Measurements from ENCODE around the gene LRRC4. TPM values are rescaled to one million over a fixed set of nuclear protein-coding genes. Genes with fewer than 3 reads are reported as not detected.

Gene LRRC4
- total RNA-seq, 2 donors from 2014 or later: 3.4 to 7.3 TPM

DNA sequence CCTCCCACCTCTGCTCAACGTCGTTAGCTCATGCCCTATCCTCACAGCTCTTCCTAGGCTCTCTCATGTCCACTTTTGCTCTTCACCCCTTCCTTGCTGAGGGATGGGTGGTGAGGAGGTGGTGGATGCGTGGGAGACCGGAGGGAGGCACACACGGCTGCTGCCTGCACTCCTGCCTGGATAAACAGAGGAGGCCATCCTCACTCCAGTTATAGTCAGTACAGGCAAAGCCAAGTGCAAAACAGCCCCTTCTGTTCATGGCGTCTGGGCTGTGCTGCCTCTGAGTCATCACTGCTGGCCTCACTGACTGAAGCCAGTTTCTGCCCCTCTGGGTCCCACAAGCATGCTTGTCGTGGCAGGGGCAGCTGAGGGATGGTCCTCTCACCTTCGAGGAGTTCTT lies 31.9 kb upstream of the LRRC4 start:
- intact Hi-C loops (cut with DNase I): no loop called here
- no peak for DNase-seq (ENCODE audit: low spot score)

DNA sequence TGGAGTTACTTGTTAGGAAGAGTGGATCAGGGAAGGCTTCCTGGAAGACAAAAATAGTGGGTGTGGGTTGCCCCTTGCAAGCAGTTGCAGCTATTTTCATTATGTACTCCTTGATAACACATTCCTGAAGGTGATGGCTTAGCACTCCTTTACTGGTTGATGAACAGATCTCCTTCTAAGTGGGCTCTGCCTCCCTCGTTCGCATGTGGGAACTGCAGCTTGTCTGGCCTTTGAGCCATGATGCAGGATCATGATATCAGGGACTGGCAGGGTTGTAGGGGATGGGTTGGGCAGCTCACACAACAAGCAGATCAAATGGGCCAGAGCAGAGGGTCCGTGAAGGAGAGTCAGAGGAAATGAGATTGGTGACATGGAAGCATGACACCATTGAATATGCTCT lies 28.8 kb upstream of the LRRC4 start:
- no peak for DNase-seq (ENCODE audit: low spot score)
- intact Hi-C loops (cut with DNase I): no loop called here

DNA sequence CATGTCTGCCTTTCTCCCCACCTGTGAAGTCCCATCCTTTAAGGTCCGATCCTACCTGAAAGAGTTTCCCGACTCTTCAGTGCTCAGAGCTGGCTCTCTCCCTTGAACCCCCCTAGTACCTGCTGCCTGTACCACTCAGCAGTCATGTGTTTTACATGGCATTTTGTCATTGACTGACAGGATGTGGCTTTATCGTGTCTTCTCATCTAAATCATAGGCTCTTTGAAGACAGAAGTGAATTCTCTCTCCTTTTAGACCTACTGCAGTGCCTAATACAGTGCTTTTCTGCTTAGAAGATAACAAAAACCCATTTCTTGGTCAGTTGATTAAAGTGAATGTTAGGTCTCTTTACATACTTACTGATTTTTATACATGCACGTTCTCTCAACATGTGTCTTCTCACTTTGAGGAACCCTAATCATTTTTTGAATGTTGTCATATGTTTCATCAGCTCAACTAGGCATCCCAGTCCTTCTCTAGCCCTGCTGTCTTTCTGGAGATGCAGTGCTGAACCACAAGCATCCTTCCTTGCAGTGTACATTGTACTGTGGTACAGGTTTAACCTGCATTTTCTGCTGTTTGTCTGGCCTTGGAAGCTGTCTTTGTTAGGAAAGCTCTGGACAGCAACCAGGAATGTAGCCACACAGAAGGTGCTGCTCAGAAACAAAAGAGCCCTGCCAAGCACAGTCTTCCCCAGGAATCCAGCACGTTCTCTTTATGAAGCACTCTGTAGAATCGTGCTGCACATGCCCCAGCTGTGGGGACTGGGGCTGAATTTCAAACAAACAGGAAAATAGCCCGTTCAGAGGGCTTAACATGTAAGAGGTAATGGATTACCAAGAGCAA lies 28.1 kb upstream of the LRRC4 start:
- intact Hi-C loops (cut with DNase I): no loop called here
- DNase-seq (ENCODE audit: low spot score): no peak

DNA sequence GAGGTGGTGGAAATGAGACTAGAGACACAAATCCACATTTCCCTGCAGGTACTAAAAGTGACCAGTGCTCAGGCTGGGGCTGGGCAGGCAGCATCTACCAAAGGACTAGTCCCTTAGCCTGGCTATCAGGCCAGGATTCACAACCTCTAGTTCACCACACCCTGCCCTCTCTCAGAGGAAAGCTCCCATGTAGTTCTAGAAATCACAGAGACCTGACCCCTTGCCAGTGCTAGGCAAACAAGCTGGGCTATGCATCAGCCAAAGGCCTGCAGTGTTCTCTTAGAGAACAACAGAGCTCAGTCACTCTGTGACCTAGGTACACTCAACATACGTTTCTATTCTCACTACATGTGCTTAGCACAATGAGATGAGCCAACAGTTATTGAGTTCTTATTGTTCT lies 26.7 kb upstream of the LRRC4 start:
- no peak for DNase-seq (ENCODE audit: low spot score)
- intact Hi-C loops (cut with DNase I): no loop called here

DNA sequence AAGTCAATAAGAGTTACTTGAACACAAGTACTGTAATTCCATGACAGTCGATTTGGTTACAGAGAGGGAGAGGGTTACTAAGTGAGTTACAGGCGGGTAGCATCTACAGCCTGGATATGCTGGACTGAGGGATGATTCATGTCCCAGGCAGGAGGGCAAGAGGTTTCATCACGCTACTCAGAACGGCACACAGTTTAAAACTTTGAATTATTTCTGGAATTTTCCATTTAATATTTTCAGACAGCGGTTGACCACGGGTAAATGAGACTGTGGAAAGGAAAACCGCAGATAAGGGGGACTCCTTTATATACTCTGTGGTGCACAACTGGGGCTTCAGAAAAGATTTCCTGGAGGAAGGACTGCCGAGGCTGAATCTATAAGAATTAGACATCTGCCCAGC lies 25.7 kb upstream of the LRRC4 start:
- DNase-seq (ENCODE audit: low spot score): no peak
- intact Hi-C loops (cut with DNase I): no loop called here

DNA sequence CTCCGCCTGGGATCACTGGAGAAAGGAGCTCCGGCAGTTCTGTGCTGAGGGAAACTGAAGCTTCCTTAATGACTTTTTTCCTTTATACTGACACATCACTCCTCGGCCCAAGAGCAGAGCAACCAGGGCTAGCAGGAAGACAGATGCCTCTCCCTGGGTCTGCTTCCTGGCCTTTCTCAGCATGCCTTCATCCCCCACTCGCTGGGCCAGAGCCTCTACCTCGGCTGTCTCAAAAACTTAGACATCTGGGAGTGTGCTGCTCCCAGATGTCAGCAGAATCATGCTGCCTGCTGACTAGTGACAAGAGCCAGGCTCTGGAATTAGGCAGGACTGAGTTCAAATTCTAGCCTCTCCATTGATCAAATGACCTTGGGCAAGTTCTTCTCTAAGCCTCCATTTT lies 24.4 kb upstream of the LRRC4 start:
- intact Hi-C loops (cut with DNase I): no loop called here
- no peak for DNase-seq (ENCODE audit: low spot score)

DNA sequence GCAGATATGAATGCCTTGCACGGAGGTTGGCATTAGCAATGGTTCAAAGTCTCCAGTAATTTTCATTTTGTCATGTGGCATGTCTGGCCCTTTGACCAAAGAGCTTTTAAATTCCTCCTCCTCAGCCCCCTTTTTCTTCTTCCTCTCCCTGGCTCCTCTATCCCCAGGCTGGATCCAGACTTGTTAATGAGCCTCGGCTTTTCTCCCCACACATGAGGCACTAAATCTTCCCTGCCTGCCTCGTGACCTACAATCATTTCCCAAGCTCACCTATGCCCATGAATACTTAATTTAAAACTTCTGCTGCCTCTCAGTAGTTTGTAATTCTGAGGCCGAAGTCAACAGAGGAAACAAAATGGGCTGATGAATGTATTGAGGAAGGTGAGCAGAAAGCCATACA lies 23.3 kb upstream of the LRRC4 start:
- no peak for DNase-seq (ENCODE audit: low spot score)
- intact Hi-C loops (cut with DNase I): no loop called here

DNA sequence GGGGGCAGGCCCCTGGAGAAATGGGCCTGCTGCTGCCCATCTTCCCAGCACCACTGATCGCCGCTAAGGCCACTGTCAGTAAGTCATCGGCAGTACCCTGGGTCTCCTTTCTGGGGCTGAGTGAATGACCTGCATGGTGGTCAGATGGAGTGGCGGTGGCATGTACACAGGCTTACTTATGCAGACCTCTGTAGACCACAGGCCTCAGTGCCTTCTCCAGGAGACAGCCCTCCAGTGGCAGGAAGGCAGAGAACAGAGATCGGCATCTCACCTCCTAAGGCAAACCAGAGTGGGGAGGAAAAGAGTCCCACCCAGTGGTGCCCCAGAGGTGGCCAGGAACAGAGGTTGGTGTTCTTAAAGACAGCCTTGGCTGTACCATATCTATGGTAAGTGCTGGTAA lies 22.8 kb upstream of the LRRC4 start:
- no peak for DNase-seq (ENCODE audit: low spot score)
- intact Hi-C loops (cut with DNase I): no loop called here

DNA sequence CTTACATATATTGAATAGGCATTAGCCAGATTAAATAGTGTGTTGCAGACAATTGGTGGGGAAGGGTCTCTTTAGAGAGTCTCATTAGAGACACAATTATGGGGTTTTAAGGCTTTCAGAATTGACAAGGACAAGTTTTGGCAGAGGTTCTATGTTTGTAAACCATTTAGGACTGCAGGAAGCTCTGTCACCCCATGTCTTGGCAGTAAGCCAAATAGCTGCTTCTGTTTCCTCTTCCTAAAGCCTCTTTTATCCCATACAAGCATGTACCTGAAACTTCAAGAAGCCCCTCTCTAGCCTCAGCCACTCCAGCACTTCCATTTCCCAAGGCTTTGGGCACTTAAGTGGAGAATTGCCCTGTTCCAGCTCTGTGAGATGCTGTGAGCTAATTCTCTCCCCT lies 21.8 kb upstream of the LRRC4 start:
- DNase-seq (ENCODE audit: low spot score): no peak
- intact Hi-C loops (cut with DNase I): no loop called here

DNA sequence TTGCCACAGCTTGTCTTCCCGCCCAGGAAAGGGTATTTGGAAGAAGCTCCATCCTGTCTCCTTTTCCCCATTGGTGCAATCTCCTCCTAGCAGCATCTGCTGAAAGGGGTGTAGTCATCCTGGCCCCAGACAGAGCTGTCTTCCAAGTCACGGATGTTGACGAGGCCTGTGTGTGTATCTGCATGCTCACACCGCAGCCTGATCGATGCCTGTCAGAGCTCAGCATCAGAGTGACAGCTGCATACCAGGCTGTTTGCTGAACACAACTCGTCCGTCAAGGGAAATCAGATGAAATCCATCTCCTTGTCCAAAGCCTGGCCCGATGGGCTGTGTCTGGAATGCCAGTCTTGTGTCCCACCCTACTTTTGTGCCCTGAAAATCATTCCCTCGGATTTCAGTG lies 21.2 kb upstream of the LRRC4 start:
- DNase-seq (ENCODE audit: low spot score): no peak
- intact Hi-C loops (cut with DNase I): no loop called here

DNA sequence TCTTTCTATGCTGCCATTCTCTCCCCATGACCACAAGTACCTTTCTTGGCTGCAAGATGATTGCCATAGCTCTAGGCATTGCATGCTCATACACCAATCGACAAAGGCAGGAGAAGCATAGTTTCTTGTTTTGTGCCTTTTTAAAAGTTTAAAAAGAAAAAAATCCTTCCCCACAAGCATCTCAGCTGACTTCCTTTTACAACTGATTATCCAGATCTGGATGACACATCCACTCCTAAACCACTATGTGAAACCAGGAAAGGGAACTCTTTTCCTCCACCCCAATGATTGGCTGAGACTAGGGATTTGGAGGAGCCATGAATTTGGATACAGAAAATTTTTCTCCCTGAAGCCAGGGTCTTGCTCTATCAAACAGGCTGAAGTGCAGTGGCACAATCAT lies 14.5 kb upstream of the LRRC4 start:
- intact Hi-C loops (cut with DNase I): no loop called here
- no peak for DNase-seq (ENCODE audit: low spot score)

DNA sequence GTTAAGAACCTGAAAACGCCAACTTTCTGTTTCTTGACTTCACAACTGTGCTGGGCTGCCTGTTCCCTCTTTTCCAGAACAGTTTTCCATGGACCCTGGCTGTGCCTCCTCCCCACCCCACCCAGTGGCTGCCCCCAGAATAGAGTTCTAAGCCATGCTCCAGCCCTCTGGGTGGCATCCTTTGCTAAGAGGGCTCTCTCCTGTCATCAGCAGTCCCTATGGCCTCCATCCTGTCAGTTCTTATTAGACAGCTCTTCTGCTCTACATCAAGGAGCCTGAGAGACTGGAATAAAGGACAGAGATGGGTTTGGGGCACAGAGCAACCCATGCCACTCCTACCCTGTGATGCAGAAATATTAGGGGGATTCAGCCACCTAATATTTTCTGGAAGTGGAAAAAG lies 13.9 kb upstream of the LRRC4 start:
- no peak for DNase-seq (ENCODE audit: low spot score)
- intact Hi-C loops (cut with DNase I): no loop called here

DNA sequence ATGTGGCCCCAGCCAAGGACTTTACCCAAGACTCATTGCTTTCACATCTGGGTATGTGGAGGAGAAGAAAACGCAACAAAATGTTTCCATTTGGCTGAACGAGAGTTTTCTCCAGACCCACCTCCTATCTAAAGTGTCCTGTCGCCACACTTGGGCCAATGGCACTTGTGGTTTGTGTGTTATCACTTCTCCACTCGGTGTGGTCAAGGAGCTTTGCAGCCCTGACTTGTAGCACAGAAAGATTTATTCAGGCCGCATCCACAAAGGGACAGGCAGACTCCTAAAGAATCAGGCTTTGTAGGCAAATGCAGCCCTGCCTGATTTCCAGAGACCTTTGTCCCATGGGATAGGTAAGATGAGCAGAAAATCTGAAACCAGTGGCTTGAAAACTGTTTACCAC lies 12.8 kb upstream of the LRRC4 start:
- no peak for DNase-seq (ENCODE audit: low spot score)
- intact Hi-C loops (cut with DNase I): no loop called here

DNA sequence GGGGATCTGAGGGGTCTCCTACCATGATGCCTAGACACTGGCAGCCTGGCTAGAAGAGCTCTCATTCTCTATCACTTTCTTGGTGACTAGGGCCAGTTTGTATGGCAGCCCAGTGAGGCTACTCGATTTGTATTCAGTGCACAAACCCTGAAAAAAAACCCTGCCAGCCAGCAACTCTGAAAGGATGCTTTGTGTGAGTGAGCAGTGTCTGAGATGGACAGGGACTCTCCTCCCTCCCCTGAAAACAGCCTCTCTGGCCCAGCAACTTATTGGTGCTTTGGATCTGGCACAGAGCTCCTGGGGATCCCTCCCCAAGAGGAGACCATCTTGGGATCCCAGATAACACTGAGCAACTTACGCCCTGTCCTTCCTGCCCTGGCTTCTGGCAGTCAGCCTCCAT lies 10.8 kb upstream of the LRRC4 start:
- DNase-seq (ENCODE audit: low spot score): no peak
- intact Hi-C loops (cut with DNase I): no loop called here

DNA sequence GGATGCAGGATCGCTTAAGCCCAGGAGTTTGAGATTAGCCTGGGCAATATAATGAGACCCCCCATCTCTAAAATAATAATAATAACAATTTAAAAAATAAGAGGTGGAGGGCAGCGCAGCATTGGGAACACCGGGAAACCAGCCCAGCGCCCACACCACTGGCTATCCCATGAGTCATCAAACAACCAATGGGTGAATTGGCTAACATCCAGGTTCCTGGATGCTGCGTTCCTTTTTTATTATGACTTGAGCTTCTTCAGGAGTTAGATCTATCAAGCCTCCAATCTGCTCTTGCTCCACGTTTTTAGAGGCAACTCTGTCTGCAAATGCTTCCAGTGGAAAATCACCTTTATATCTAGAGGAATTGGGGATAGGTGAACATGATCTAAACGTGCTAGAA lies 10.0 kb upstream of the LRRC4 start:
- DNase-seq (ENCODE audit: low spot score): no peak
- intact Hi-C loops (cut with DNase I): no loop called here

DNA sequence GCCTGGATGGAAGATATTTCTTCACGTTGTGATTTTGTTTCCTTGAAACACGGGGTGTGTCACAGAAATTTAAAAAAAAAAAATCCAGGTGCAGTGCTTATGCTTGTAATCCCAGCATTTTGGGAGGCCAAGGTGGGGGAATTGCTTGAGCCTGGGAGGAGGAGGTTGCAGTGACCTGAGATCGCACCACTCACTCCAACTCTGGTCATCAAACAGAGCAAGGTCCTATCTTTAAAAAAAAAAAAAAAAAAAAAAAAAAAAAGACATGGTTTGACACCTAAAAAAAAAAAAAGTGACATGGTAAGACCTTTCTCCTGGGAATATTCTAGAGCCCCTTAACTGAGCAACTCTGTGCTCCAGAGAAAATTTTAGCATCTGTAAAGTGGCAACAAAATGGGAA lies 9.0 kb upstream of the LRRC4 start:
- no peak for DNase-seq (ENCODE audit: low spot score)
- intact Hi-C loops (cut with DNase I): no loop called here

DNA sequence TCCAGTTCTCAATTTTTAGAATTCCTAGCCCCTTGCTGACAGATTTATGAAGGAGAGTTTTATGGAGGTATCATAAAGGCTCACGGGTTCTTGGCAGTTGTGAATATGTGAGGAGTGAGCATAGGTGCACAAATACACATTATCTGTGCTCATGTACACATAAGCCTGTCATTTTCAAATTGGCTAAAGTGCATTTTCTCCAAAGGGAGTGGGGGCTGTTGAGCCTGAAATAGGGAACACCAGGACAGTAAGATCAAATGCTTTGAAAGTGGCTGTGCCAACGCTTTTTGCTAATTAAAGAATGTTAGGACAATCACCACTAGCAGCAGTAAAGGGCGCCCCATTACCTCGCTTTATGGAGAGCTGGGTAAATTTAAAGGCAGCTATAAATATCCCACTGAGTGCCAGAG lies 8.3 kb upstream of the LRRC4 start:
- intact Hi-C loops (cut with DNase I): no loop called here
- no peak for DNase-seq (ENCODE audit: low spot score)

DNA sequence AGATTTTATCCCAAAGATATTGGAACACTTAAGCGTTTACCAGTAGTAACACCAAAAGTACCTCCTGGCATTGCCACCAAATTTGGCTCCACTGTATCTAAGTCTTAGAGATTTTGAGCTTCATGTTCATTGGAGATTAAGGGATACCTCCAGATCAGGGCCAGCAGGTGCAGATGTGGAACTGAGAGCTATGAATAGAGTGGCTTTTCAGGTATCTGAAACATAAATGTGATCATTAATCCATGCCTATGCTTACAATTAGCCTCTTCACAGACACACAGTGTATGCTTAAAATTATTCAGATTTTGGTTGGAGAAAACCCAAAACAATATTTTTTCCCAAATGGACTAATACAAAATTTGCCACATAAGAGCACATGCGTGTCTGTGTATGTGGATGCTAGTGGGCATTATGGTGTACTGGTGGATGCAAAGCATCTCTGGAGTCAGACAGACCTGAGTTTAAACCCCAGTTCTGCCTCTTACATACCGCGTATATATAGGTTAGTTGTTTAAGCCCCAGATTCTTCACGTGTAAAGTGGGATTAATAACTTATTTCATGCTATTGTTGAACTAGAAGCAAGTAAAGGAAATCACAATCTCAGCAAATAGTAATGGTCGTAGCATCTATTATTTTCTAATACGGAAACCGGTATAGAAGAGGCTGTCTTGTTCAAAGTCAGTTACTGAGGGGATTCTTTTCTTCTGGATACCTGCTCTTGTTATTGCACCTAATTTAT lies 6.8 kb upstream of the LRRC4 start:
- no peak for DNase-seq (ENCODE audit: low spot score)
- intact Hi-C loops (cut with DNase I): no loop called here

DNA sequence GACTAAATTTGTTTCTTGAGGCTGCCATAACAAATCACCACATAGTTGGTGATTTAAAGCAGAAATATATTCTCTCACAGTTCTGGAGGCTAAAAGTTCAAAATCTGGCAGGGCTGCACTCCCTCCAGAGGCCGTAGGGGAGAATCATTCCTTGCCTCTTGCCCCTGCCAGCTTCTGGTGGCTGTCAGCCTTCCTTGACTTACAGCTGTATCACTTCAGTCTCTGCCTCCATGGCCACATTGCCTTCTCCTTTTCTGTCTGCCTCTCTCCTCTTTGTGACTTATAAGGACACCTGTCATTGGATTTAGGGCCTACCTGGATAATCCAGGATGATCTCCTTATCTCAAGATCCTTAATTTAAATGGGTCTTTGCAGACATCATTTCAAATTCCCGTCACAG lies 5.8 kb upstream of the LRRC4 start:
- DNase-seq (ENCODE audit: low spot score): no peak
- intact Hi-C loops (cut with DNase I): no loop called here

DNA sequence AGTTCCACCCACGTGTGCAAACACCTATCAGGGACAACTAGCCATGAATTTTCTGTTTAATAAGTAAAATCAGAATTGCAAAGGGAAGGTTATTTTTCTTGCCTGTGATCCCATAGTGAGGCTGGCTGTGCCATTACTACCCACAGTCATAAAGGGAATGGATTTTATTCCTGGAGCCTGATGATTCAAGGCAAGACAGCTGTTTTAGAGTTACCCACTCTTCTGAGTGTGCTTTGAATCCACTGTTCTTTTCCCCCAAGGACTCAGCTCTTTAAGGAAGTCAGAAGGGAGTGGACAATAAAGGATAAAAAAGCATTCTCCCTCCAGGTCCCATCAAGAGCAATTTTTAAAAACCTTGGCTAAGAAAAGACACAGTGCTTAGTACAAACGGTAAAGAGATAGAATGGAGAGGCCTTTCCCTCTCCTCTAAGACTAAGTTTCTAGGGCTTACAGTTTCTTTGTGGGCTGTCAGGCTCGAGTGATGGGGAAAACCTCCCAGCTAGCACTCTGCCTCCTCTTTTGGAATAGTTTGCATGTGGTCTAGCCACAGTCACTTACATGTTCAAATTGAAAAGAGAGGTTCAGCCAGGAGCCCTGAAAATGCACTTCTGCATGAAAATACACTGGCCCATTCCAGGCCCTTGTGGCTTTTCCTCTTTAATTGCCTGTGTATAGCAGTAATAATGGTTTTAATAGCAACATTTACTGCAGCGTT lies 5.1 kb upstream of the LRRC4 start:
- intact Hi-C loops (cut with DNase I): no loop called here
- DNase-seq (ENCODE audit: low spot score): no peak

DNA sequence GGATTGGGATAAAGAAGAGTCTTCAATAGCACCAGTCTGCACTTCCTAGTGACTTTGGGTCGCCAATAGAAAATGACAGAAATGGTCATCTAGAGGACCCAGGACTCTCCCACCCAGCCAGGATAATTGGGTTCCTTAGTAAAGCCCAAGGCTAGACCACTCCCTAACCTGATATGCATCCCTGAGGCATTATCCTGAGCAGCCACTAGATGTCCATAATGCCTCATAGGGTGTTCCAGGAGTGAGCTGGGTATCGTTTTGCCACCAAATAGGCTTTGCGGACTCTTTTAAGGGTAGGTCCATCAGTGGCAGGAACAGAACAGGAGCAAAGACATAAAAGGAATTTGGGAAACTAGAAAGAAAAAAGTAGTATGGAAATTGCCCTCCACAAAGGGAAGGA lies 4.5 kb upstream of the LRRC4 start:
- intact Hi-C loops (cut with DNase I): no loop called here
- no peak for DNase-seq (ENCODE audit: low spot score)
